GM19351 (cell line): ENCODE data around the gene NFAM1.

Experiments
- ATAC-seq: cut with Tn5 transposase; IDR thresholded peaks from one replicate; pipeline ENCODE4 v1.9.1; 2021; ENCODE audit warnings: mild to moderate bottlenecking, moderate library complexity; ENCODE audit not compliant: unreplicated experiment

NFAM1 gene

DNA sequence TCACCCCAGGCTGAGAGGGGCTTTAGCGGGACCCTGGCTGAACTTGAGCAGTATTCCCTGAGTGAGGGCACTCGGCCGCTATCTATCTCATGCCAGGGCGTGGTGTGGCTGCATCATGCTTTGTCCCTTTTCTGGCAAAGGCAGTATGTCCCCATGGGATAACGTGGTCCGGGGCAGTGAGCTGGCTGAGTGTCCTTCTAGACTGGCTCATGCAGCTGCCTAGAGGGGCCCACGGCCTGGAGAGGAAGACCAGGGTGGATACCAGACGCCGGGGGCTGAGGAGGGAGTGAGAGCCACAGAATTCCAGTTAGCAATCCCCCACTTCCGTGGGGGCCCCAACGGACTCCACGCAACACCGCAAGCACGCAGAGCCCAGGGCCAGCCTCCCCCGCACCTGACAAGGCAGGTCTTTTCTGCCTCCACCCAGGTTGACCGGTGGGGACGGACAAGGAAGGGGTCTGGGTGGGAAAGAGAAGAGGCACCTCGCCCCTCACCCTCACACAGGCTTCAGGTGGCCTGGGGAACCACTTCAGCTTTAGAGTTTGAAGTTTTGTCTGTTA lies 15.5 kb downstream of the NFAM1 start:
- ATAC-seq = no peak

- ATAC-seq = no peak
These were observed 17.5 kb downstream of the NFAM1 start for GRCh38 chr22:42414565-42415303.

DNA sequence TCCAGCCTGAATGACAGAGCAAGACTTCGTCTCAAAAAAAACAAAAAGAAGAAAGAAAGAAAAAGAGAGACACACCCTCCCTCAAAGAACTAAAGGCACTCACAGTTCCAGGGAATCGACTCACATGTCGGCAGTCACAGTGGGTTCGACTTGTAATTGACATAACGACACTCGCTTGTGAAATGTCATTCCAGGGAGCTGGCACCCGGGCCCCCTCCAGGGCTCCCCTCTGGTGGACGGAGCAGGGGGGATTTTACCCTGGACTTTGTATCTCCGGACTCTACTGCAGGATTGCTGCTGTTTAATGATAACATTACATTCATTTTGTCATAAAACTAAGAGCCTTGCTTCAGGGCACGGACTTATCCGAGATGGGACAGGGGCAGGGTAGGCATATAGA lies 18.2 kb downstream of the NFAM1 start:
- ATAC-seq = no peak

GRCh38 chr22:42412744-42413333 lies 19.4 kb downstream of the NFAM1 start:
- ATAC-seq = no peak

GRCh38 chr22:42410708-42411107 lies 21.5 kb downstream of the NFAM1 start:
- ATAC-seq = no peak

DNA sequence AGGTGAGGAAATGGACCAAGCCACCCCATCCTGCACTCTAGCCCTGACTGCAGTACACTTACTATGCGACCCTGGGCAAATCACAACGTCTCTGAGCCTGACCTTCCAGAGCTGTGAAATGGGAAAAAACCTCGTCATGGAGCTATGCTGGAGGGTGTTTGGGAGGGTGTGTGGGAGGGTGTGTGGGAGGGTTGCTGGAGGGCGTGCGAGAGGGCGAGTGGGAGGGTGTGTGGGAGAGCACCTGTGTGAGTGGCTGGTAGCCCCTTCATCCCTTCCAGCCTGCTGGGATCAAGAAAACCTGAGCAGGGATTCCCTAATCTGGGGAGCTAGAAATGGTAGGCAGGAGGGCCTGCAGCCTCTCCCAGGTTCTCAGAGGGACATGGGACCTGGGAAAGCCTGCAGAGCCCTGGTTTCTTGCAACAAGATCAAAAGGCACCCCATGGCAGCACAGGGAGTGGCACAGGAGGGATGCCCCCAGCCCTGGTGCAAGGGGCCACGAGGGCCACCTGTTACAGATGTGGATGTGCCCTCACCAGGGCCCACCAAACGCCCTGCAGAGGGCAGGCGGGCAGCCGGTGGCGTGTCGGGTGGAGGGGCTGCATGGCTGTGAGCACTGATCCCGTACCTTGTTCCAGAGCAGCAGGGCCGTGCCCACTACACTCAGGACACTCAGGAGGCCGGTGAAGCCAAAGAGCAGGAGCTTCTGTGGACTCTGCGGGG lies 23.2 kb downstream of the NFAM1 start:
- ATAC-seq = no peak

DNA sequence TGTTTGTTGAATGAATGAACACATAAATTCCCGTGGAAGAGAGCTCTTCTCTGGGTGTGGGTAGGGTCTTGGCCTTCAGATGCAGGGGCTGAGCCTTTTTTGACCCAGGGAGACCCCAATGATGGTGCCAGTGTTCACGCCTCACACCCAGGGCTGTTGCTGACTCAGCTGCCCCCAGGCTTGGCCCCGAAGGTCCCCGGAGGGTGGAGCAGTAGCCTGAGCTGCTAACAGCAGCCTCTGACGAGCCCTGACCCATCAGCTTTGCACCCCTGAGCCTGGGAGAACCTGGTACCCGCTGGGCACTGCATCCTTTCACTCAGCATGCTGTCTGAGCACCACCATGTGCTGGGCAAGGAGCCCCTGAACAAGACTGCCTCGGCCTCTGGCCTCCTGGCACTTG lies 23.9 kb downstream of the NFAM1 start:
- ATAC-seq = no peak

DNA sequence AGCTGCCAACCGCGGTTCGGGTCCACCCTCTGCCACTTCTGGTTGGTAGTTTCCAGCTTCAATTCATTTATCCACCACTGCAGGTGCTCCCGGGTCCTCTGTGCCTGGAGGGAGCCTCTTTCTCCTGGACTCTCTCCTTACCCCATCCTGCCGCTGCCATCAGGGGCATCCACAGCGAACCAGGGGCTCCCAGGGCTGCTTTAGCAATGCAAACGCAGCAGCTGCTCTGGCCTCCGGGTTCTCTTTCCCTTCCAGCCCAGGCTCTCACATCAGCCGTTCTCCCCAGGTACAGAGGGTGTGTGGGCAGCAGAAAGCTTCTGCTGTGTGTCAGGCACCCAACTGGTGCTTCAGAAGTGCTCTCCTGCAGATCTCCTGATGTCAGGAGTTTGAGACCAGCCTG lies 27.9 kb downstream of the NFAM1 start:
- ATAC-seq = no peak

- ATAC-seq = no peak
These were observed 30.5 kb downstream of the NFAM1 start for GRCh38 chr22:42401535-42402334.

- ATAC-seq = no peak
These were observed 31.2 kb downstream of the NFAM1 start for GRCh38 chr22:42400811-42401534.

DNA sequence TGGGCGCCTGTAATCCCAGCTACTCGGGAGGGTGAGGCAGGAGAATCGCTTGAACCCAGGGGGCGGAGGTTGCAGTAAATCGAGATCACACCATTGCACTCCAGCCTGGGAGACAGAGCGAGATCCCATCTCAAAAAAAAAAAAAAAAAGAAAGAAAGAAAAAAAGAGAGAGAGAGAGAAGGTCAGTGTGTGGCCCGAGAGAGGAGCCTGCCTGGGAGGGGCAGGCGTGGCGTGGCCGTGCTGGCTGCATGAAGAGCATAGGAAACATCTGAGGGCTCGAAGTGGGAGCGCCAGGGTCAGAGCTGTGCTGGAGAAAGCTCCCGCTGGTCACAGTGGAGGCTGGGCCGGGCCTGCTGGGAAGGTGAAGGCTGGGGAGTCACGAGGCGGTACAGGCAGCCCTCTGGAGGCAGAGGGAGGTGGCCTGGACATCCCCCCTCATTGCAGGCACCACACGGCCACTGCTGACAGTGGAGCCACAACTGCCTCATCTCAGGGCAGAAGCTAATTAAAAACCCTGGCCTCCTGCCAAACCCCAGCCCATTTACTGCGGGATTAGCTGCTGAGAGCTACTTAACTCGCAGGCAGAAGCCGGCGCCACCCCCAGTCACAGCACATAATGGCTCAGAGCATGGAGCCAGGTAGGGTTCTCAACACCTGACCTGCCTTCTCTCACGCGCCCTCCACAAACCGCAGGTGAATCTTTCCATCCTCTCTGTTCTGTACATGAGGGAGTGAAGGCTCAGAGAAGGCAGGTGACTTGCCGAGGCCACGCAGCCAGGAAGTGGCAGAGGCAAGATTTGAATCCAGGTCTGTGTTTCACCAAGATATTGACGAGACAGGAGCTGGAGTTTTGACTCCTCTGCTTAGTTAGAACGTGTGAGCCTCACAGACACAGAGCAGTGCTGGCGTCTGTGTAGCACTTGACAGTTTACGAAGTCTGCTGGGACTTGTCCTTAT lies 32.6 kb downstream of the NFAM1 start:
- ATAC-seq = no peak

- no peak for ATAC-seq
These were observed 34.6 kb downstream of the NFAM1 start for GRCh38 chr22:42397332-42398249.

DNA sequence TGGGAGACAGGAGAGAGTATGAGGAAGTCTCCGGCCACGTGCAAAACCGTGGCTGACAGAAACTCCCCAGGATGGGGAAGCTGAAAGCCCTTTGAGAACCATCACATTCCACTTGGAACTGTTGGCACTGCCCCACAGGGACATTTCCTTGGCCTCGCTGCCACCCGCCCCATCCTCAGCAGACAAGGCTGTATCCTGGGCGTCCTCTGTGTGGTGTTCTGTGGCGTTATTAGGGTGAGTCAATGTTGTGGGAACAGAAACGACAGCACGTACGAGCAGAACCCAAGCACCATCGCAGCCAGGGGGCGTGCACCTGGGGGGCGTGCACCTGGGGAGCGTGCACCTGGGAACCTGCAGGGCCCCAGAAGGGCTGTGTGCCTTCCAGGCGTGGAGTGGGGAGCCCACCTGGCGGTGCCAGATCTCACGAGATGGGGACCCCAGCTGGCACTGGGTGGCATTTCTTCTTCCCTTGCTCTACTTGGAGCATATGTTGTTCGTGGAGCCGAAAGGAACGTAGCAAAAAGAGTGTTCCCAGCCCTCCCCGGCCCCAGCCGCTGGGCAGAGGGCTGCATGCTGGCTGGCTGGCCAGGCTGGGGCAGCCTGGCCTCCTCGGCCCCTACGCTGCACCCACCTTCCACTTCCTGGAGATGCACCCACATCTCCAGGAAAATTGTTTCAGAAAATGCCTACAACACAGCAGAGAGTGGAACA lies 35.4 kb downstream of the NFAM1 start:
- no peak for ATAC-seq

DNA sequence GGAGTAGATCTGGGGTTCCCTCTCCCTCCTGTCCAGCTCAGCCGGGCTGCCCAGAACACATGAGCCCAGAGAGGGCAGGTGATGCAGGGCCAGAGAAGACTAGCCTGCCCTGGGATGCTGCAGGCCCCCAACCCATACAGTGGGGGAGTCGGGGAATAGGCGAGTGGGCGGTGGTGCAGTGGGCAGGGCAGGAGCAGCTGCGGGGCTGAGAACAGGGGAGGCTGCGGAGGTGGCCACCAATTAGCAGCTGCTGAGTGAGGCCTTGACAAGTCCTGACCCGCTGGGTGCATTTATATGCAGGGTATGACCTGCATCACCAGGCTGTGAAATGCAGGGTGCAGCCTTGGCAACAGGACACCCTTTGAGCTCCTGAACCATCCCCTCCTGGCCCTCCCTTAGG lies 43.1 kb downstream of the NFAM1 start:
- no peak for ATAC-seq

DNA sequence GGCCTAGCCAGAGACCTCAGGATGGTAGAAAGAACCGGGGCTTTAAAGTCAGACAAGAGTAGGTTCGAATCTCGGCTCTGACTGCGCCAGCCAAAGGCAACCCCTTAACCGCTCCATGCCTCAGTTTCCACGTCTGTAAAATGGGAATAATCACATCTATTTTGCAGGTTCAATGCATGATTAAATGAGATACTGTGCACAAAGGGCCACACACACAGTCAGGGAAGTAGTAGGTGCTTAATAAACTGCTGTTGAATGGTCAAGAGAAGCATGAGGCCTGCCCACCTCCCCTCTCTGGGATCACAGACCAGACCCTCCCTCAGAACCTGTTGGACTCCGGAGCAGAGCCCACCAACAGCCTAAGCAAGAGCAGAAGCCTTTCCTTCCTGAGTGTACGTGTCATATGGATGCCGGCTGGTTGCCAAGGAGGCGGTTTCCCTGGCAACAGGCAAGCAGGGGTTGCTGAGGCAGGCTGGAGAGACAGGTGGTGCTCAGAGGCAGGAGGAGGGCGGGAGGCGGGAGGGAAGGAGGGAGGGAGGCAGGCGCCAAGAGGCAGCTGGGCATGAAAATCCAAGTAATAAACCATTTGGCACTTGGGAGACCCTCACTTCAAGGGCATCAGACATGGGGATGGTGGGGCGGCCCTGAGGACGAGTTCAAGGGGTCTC lies 43.9 kb downstream of the NFAM1 start:
- no peak for ATAC-seq

GRCh38 chr22:42387631-42388030 lies 44.6 kb downstream of the NFAM1 start:
- no peak for ATAC-seq

GRCh38 chr22:42385696-42386095 lies 46.5 kb downstream of the NFAM1 start:
- no peak for ATAC-seq
